Mucosa of stomach (tissue), 1 donor: ENCODE measurements around the gene ZNF367.
A peak's percentile ranks its signal among the peaks of the same experiment; 100 is the strongest.

ENCODE experiments used
- H3K27me3 ChIP-seq: one replicate; pipeline ENCODE4 v1.7.0; 2013; ENCODE audit warnings: mild to moderate bottlenecking, low read length; ENCODE audit not compliant: control insufficient read depth, insufficient read depth
- H3K36me3 ChIP-seq: one replicate; pipeline ENCODE4 v1.7.0; 2013; ENCODE audit warnings: low read length; ENCODE audit not compliant: control insufficient read depth, insufficient read depth
- H3K4me1 ChIP-seq: one replicate; pipeline ENCODE4 v1.7.0; 2013; ENCODE audit warnings: mild to moderate bottlenecking, low read length; ENCODE audit not compliant: control insufficient read depth, insufficient read depth
- H3K4me3 ChIP-seq: one replicate; pipeline ENCODE4 v1.7.0; 2013; ENCODE audit warnings: low read length
- H3K9ac ChIP-seq: one replicate; pipeline ENCODE4 v1.7.0; 2013; ENCODE audit warnings: mild to moderate bottlenecking, low read length, moderate library complexity
- H3K9me3 ChIP-seq: one replicate; pipeline ENCODE4 v1.7.0; 2013; ENCODE audit warnings: mild to moderate bottlenecking, low read length, moderate library complexity; ENCODE audit not compliant: control insufficient read depth
- donor health status: Pancreatic carcinoma.

ZNF367 gene

DNA sequence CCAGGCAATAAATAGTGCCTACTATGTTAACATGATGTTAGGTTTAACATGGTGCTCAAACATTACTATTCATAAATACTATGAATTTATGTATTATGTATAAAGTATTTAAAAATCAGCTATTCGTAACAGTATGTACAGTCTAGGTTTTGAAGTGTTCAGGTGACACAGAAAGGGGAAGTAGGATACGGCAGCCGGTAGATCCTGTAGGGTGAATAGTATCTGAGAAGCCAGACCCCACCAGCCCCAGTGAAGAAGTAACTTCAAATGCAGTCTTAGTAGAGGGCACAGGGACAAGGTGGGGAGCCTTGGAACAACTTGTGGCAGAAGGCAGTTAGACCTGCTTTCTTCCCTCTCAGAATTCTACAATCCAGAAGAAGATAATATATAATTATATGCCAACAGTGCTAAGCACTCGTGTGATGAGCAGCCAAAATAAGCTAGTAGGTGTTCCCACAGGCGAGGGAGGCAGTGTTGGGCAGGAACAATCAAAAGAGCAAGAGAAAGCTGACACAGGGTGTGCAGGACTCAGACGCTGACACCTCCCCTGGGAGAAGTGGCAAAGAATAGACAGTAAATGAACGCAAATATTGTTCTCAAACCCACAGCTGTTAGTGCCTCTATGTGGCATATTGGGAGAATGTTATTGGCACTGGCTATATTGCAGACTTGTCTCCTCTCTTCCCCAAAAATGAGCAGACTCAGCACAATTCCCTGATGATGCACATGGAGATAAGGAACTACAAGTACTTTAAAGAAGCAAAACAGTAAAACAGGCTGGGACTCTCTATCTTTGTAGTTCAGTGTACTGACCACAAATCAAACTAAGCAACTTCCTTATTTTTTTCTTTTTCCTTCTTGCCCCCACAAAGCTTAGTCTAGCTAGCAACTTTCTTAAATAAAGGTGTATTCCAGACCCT lies 4.6 kb downstream of the ZNF367 start:
- Histone ChIP-seq H3K36me3 (no peaks in the 10 kb centered on the region), H3K9me3 (no peaks in the 10 kb centered on the region), H3K9ac (peak overlapping the region; percentile 13), H3K4me3 (no peak overlapping the region), H3K27me3 (no peaks in the 10 kb centered on the region), H3K4me1 (peaks cover 13% of the 10 kb centered on the region)

DNA sequence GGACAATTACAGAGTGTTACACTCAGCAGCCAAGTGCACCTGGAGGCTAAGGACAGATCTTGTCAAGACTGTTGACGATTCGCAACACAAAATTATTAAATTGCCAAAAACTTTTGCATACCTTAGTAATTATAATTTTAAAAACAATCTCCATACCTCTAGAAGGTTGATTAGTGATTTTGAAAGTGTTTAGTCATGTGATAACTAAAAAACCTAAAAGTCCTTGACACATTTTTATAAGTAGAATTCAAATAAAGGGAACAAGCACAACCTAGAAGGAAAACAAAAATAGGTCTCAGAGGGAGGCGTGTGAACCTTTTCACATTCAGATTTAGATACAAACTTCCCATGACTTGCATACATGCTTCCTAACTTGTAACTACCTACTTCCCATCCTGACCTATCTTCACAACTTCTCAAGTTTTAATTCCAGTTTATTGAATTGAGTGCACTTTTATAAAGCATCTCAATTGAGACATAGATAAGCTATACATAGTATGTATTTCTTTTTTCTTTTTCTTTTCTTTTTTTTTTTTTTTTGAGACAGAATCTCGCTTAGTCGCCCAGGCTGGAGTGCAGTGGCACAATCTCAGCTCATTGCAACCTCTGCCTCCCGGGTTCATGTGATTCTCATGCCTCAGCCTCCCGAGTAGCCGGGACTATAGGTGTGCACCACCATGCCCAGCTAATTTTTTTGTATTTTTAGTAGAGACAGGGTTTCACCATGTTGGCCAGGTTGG lies 5.8 kb downstream of the ZNF367 start:
- Histone ChIP-seq H3K4me3 (no peak overlapping the region), H3K9me3 (no peaks in the 10 kb centered on the region), H3K4me1 (peaks cover 13% of the 10 kb centered on the region), H3K36me3 (no peaks in the 10 kb centered on the region), H3K27me3 (no peaks in the 10 kb centered on the region), H3K9ac (no peak overlapping the region)

DNA sequence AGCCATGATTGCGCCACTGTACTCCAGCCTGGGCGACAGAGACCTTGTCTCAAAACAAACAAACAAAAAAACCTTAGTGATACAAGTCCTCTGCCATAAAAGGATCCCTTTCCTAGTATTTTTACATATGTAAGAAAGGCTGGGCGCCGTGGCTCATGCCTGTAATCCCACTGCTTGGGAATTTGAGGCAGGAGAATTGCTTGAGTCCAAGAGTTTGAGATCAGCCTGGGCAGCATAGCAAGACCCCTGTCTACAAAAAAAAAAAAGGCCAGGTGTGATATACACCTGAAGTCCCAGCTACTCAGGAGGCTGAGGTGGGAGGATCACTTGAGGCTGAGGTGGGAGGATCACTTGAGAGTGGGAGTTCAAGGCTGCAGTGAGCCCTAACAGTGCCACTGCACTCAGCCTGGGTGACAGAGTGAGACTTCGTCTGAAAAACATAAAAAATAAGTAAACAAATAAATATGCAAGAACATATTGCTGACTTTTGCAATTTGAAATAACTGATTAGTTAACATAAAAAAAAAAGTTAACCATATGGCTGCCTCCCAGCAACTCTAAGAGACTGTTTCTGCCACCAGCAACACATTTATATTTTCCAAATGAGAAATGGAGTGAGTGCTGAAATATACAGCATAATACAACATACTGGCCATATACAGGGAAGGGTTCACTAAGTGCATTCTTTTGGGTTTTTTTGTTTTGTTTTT lies 6.9 kb downstream of the ZNF367 start:
- H3K4me1 ChIP-seq = peaks cover 8% of the 10 kb centered on the region
- H3K9me3 ChIP-seq = no peaks in the 10 kb centered on the region
- H3K36me3 ChIP-seq = no peaks in the 10 kb centered on the region
- H3K9ac ChIP-seq = no peak overlapping the region
- H3K27me3 ChIP-seq = no peaks in the 10 kb centered on the region
- no peak overlapping the region for H3K4me3 ChIP-seq

DNA sequence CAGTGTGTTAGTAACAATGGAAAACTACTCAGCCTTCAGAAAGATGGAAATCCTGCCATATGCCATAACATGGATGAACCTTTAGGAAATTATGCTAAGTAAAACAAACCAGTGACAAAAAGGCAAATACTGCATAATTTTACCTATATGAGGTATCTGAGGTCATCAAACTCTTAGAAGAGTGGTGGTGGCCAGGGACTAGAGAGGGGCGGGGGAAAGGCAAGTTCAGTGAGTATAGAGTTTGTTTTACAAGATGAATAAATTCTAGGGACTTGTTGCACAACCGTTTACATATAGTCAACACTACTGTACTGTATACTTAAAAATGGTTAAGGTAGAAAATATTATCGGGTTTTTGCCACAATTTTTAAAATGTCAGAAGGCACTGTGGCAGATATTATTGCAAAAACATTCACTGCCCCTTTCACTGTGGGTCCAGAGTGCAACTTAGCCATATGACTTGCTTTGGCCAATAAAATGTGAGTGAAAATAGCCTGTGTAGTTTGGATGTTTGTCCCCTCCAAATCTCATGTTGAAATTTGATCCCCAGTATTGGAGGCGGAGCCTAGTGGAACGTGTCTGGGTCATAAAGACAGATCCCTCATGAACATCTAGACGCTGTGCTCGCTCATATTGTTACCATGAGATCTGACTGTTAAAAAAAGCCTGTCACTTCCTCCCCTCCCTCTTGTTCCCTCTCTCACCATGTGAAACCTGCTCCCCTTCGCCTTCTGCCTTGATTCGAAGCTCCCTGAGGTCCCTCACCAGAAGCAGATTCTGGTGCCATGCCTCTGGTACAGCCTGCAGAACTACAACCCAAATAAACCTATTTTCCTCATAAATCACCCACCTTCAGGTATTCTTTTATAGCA lies 9.5 kb downstream of the ZNF367 start:
- no peak overlapping the region for H3K9ac ChIP-seq
- peaks cover 4% of the 10 kb centered on the region for H3K4me1 ChIP-seq
- no peaks in the 10 kb centered on the region for H3K27me3 ChIP-seq
- no peaks in the 10 kb centered on the region for H3K9me3 ChIP-seq
- H3K36me3 ChIP-seq = no peaks in the 10 kb centered on the region
- H3K4me3 ChIP-seq = no peak overlapping the region

DNA sequence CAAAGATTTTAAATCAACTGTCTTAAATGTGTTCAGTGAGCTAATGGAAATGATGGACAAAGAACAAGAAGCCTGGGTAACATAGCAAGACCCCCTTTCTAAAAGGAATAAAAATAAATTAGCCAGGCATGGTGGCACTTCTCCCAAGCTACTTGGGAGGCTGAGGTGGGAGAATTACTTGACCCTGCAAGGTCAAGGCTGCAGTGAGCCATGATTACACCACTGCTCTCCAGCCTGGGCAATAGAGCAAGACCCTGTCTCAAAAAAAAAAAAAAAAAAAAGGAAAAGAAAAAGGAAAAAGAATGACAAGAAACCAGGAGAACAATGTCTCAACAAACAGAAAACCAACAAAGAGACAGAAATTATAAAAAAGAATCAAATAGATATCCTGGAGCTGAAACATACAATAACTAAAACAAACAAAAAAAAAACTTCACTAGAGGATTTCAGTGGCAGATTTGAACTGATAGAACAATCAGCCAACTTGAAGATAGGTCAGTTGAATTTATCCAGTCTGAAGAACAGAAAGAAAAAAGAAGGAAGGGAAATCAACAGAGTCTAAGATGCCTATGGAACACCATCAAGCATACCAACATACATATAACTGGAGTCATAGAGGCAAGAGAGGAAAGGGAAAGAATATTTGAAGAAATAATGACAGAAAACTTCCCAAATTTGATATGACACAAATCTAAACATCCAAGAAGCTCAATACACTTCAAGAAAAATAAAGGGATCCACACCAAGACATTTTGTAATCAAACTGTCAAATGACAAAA lies 17.8 kb downstream of the ZNF367 start:
- Histone ChIP-seq H3K4me1 (no peaks in the 10 kb centered on the region), H3K9me3 (no peaks in the 10 kb centered on the region), H3K9ac (no peak overlapping the region), H3K27me3 (no peaks in the 10 kb centered on the region), H3K36me3 (no peaks in the 10 kb centered on the region), H3K4me3 (no peak overlapping the region)

DNA sequence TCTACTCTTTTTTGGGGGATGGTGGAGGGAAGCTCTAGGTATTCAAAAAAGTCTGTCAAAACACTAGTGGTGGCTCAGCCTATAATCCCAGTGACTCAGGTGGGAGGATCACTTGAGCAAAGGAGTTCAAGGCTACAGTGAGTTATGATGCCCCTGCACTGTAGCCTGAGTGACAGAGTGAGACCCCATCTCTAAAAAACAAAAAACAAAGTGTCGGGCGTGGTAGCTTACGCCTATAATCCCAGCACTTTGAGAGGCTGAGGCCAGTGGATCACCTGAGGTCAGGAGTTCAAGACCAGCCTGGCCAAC lies 18.9 kb downstream of the ZNF367 start:
- H3K9ac ChIP-seq = peak overlapping the region; percentile 18

DNA sequence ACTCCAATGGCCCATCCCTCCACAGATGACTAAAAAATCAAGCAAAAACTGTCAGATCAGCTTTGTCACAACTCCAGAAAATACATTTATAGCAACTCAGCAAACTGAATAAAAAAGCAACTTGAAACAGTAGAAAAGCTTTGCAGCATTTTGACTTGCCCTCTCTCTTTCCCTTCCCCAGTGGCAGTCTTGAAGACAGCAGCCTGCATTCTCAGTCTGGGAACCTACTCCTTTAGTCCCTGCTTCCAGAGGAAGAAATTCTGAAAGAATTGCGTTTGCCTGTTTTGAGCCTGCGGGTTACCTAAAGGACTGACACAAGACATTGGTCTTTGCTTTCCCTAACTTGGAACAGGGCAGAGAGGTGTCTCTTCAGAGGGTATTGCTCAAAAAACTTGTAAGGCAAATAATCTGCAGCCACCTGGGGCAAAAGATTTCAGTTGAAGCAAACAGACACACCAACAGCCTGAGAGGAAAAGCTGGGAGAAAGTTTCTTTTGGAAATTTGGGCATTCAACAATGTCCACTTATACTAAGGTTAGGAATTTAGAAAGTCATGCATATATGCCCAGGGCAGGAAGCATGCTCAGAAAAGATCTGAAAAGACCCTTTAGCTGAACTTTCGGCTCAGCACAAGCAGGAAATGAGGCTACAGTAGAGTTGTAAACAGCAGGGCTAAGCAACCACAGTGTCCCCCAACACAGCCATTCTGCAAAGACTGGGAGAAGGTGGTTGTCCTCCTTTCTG lies 19.4 kb downstream of the ZNF367 start:
- Histone ChIP-seq H3K9ac (peak overlapping the region; percentile 18), H3K27me3 (no peaks in the 10 kb centered on the region), H3K9me3 (no peaks in the 10 kb centered on the region), H3K4me1 (no peaks in the 10 kb centered on the region), H3K4me3 (no peak overlapping the region), H3K36me3 (no peaks in the 10 kb centered on the region)

More for the DNA sequence above, 18.9 kb downstream of the ZNF367 start:
- no peaks in the 10 kb centered on the region for H3K27me3 ChIP-seq
- H3K36me3 ChIP-seq = no peaks in the 10 kb centered on the region
- no peaks in the 10 kb centered on the region for H3K9me3 ChIP-seq
- H3K4me3 ChIP-seq = no peak overlapping the region
- no peaks in the 10 kb centered on the region for H3K4me1 ChIP-seq

DNA sequence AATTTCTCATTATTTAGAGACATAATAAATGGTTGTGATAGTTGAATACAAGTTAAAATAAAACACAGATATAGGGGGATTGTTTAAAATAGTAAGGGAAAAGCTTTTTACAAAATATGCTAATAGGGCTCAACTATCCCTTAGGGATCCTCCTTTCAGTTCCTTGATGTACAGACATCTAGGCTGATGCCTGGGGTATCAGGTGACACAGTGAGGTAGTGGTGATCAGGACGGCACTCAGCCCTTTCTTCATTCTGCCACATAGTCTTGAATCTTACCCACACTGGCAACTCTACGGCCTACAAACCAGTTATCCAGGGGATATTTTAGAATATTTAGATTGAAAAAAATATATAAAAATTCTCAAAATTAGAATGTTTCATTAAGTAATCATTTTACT lies 22.2 kb downstream of the ZNF367 start:
- Histone ChIP-seq H3K9me3 (no peaks in the 10 kb centered on the region), H3K36me3 (no peaks in the 10 kb centered on the region), H3K4me1 (peaks cover 17% of the 10 kb centered on the region), H3K27me3 (no peaks in the 10 kb centered on the region), H3K4me3 (no peak overlapping the region), H3K9ac (no peak overlapping the region)

DNA sequence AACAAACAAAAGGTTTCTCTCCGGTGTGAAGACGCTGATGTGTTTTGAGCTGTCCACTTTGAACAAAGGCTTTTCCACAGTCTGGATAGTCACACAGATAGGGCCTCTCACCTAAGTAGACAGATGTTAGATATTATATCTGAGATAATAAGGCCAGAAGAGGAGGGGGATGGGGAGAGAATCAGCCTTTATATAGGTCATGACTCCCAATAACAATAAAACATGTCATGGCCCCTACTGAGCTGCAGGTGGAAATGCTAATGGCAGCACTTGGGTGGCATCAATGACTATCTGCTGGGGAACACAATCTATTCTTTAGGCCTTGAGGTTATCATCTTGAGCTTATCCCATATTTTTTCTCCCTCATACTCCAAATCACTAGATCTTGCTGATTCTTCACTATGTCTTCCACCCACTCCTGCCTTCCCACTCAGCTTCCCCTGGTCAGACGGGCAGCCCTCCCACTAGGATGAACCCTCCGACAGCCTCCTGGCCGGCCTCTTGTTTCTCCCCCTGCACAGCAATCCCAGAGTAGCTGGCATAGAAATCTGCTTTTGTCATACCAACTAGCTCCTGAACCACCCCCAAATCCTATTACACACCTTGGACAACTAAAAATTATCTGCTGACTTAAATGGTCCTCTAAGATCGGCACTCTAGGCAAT lies 23.2 kb downstream of the ZNF367 start:
- H3K4me1 ChIP-seq = peaks cover 25% of the 10 kb centered on the region
- no peak overlapping the region for H3K4me3 ChIP-seq
- no peaks in the 10 kb centered on the region for H3K9me3 ChIP-seq
- H3K27me3 ChIP-seq = no peaks in the 10 kb centered on the region
- H3K36me3 ChIP-seq = no peaks in the 10 kb centered on the region
- H3K9ac ChIP-seq = no peak overlapping the region

DNA sequence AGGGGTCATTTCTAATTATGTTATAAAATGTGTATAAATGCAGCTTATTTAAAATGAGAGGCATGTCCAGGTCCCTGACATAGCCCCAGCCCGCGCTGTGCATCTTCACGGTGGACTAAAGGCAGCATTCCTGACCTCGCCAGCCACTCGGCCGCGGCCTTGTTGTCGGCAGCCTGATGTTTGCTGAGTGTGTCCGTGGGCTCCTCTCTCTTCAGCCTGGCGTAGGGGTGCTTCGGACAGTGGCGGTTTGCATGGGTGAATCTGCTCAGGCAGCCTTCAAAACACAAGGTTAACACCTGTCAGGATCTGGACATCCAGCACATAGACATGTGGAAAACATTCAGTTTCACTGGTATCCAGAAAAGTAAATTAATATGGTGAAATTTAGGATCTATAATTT lies 25.9 kb downstream of the ZNF367 start:
- H3K36me3 ChIP-seq = no peaks in the 10 kb centered on the region
- no peak overlapping the region for H3K9ac ChIP-seq
- peaks cover 27% of the 10 kb centered on the region for H3K4me1 ChIP-seq
- no peak overlapping the region for H3K4me3 ChIP-seq
- H3K9me3 ChIP-seq = no peaks in the 10 kb centered on the region
- H3K27me3 ChIP-seq = no peaks in the 10 kb centered on the region
